H9 (cell line): ENCODE measurements around the gene THSD4. TPM values are rescaled to one million over a fixed set of nuclear protein-coding genes. Genes with fewer than 3 reads are reported as not detected.
A peak's percentile ranks its signal among the peaks of the same experiment; 100 is the strongest.

Experiments used
- DNase-seq: peaks from one replicate; pipeline ENCODE4 v3.0.0-alpha.2; 2017
- H2AFZ ChIP-seq: one replicate; pipeline ENCODE4 v1.6.1; 2013; ENCODE audit warnings: mild to moderate bottlenecking, low read length, control low read depth, moderate library complexity
- H2AK5ac ChIP-seq: 2 replicates; pipeline ENCODE4 v1.6.1; 2013; ENCODE audit warnings: low read length, control low read depth, mixed read lengths; ENCODE audit not compliant: insufficient read length
- H2BK120ac ChIP-seq: one replicate; pipeline ENCODE4 v1.6.1; 2013; ENCODE audit warnings: low read depth, mild to moderate bottlenecking, low read length, control low read depth, inconsistent platforms; ENCODE audit not compliant: poor library complexity, severe bottlenecking
- H2BK12ac ChIP-seq: 2 replicates; pipeline ENCODE4 v1.6.1; 2013; ENCODE audit warnings: low read length, control low read depth, mixed read lengths, low read depth; ENCODE audit not compliant: insufficient read length
- H2BK15ac ChIP-seq: 2 replicates; pipeline ENCODE4 v1.6.1; 2013; ENCODE audit warnings: low read depth, low read length, control low read depth
- H2BK20ac ChIP-seq: one replicate; pipeline ENCODE4 v1.6.1; 2013; ENCODE audit warnings: low read depth, mild to moderate bottlenecking, low read length, control low read depth, inconsistent platforms; ENCODE audit not compliant: poor library complexity, severe bottlenecking
- H2BK5ac ChIP-seq: 2 replicates; pipeline ENCODE4 v1.6.1; 2013; ENCODE audit warnings: low read length, control low read depth, mixed read lengths; ENCODE audit not compliant: insufficient read length
- H3K14ac ChIP-seq: 2 replicates; pipeline ENCODE4 v1.6.1; 2013; ENCODE audit warnings: low read length, control low read depth; ENCODE audit not compliant: insufficient read depth
- H3K18ac ChIP-seq: 2 replicates; pipeline ENCODE4 v1.6.1; 2013; ENCODE audit warnings: low read depth, mild to moderate bottlenecking, mixed read lengths, low read length, control low read depth; ENCODE audit not compliant: insufficient read length
- H3K23ac ChIP-seq: 2 replicates; pipeline ENCODE4 v1.6.1; 2013; ENCODE audit warnings: low read length, control low read depth, mixed read lengths, low read depth; ENCODE audit not compliant: insufficient read length
- H3K23me2 ChIP-seq: 2 replicates; pipeline ENCODE4 v1.6.1; 2013; ENCODE audit warnings: low read depth, mild to moderate bottlenecking, mixed read lengths, low read length, control low read depth; ENCODE audit not compliant: insufficient read length, poor library complexity, severe bottlenecking
- H3K27ac ChIP-seq: 2 replicates; pipeline ENCODE4 v1.5.1; 2013; ENCODE audit warnings: low read length, control low read depth, mixed read lengths, low read depth; ENCODE audit not compliant: insufficient read length
- H3K27me3 ChIP-seq: 2 replicates; pipeline ENCODE4 v1.6.1; 2013; ENCODE audit warnings: low read length, control low read depth, inconsistent platforms; ENCODE audit not compliant: insufficient read depth
- H3K4ac ChIP-seq: 2 replicates; pipeline ENCODE4 v1.6.1; 2013; ENCODE audit warnings: low read depth, mild to moderate bottlenecking, control low read depth, inconsistent platforms, low read length, moderate library complexity
- H3K4me1 ChIP-seq: 2 replicates; pipeline ENCODE4 v1.6.1; 2013; ENCODE audit warnings: low read length, control low read depth, inconsistent platforms; ENCODE audit not compliant: insufficient read depth
- H3K4me2 ChIP-seq: 2 replicates; pipeline ENCODE4 v1.6.1; 2013; ENCODE audit warnings: low read length, control low read depth, mixed read lengths; ENCODE audit not compliant: insufficient read length, insufficient read depth
- H3K56ac ChIP-seq: 2 replicates; pipeline ENCODE4 v1.6.1; 2013; ENCODE audit warnings: low read depth, mild to moderate bottlenecking, mixed read lengths, low read length, control low read depth; ENCODE audit not compliant: insufficient read length
- H3K79me1 ChIP-seq: 2 replicates; pipeline ENCODE4 v1.6.1; 2013; ENCODE audit warnings: low read depth, mild to moderate bottlenecking, moderate library complexity, low read length, control low read depth, inconsistent platforms; ENCODE audit not compliant: insufficient read depth, poor library complexity, severe bottlenecking
- H3K79me2 ChIP-seq: 2 replicates; pipeline ENCODE4 v1.6.1; 2013; ENCODE audit warnings: low read length, control low read depth, inconsistent platforms; ENCODE audit not compliant: insufficient read depth
- H3K9ac ChIP-seq: 2 replicates; pipeline ENCODE4 v1.6.1; 2013; ENCODE audit warnings: low read length, control low read depth, mixed read lengths; ENCODE audit not compliant: insufficient read length; ENCODE audit errors: extremely low read depth
- H3K9me3 ChIP-seq: one replicate; pipeline ENCODE4 v1.6.1; 2013; ENCODE audit warnings: low read depth, low read length, inconsistent platforms; ENCODE audit not compliant: control insufficient read depth
- H3T11ph ChIP-seq: one replicate; pipeline ENCODE4 v1.6.1; 2013; ENCODE audit warnings: mild to moderate bottlenecking, low read length, control low read depth, inconsistent platforms
- H4K20me1 ChIP-seq: one replicate; pipeline ENCODE4 v1.6.1; 2013; ENCODE audit not compliant: control insufficient read depth, insufficient read length, insufficient read depth
- H4K5ac ChIP-seq: 2 replicates; pipeline ENCODE4 v1.6.1; 2013; ENCODE audit warnings: low read depth, mild to moderate bottlenecking, mixed read lengths, low read length, control low read depth; ENCODE audit not compliant: insufficient read length
- H4K8ac ChIP-seq: replicated peaks from 2 replicates; pipeline ENCODE4 v1.6.1; 2013; ENCODE audit warnings: low read length, control low read depth, mixed read lengths, low read depth; ENCODE audit not compliant: insufficient read length
- H4K91ac ChIP-seq: 2 replicates; pipeline ENCODE4 v1.6.1; 2013; ENCODE audit warnings: low read depth, mild to moderate bottlenecking, moderate library complexity, mixed read lengths, low read length, control low read depth; ENCODE audit not compliant: insufficient read length
- H3K27ac Mint-ChIP-seq, 3 experiments: 2 replicates in 2 of 3; 3 replicates in 1 of 3; pipeline ENCODE4 v1.8.0; 2020 to 2021; ENCODE audit warnings: mixed read lengths in 3 of 3, mild to moderate bottlenecking in 1 of 3, moderate library complexity in 1 of 3
- H3K27me3 Mint-ChIP-seq: 2 replicates; pipeline ENCODE4 v1.8.0; 2021; ENCODE audit warnings: low read depth, mild to moderate bottlenecking, moderate library complexity, mixed read lengths
- H3K36me3 Mint-ChIP-seq, 3 experiments: 2 replicates in 2 of 3; 3 replicates in 1 of 3; pipeline ENCODE4 v1.8.0; 2020 to 2021; ENCODE audit warnings: low read depth in 3 of 3, mixed read lengths in 3 of 3; ENCODE audit not compliant: insufficient read depth in 1 of 3
- H3K4me1 Mint-ChIP-seq, 2 experiments: 2 replicates each; pipeline ENCODE4 v1.8.0; 2020; ENCODE audit warnings: mixed read lengths in 2 of 2
- H3K4me3 Mint-ChIP-seq, 2 experiments: 2 replicates in 1 of 2; 3 replicates in 1 of 2; pipeline ENCODE4 v1.8.0; 2020 to 2021; ENCODE audit warnings: mild to moderate bottlenecking in 2 of 2, mixed read lengths in 2 of 2, moderate library complexity in 1 of 2
- H3K9me3 Mint-ChIP-seq, 2 experiments: 2 replicates in 1 of 2; 3 replicates in 1 of 2; pipeline ENCODE4 v1.8.0; 2020; ENCODE audit warnings: mild to moderate bottlenecking in 2 of 2, mixed read lengths in 2 of 2, moderate library complexity in 1 of 2
- WGBS: extraction: QIAGEN DNeasy Blood & Tissue Kit; methylation state at CpG from one replicate; pipeline ENCODE4 v1.1.7; 2013; ENCODE audit warnings: missing lambda C conversion rate, low lambda C conversion rate, mixed read lengths; ENCODE audit not compliant: insufficient read length; ENCODE audit errors: extremely low coverage; 5-methylcytosine and 5-hydroxymethylcytosine counted together
- total RNA-seq: library from RNA; stranded (reverse); gene quantifications from 2 replicates; pipeline ENCODE4 v1.2.1, GENCODE V29; 2021
- TF ChIP-seq, protein P1 (sequence below): fragments of 200-600 bp; sonication (generic); conservative IDR thresholded peaks from 3 replicates; pipeline ENCODE4 v1.8.0; 2021; ENCODE audit warnings: antibody characterized with exemption, mild to moderate bottlenecking

Gene THSD4
- total RNA-seq, 1 experiment from 2014 or later: 5.5 TPM

DNA sequence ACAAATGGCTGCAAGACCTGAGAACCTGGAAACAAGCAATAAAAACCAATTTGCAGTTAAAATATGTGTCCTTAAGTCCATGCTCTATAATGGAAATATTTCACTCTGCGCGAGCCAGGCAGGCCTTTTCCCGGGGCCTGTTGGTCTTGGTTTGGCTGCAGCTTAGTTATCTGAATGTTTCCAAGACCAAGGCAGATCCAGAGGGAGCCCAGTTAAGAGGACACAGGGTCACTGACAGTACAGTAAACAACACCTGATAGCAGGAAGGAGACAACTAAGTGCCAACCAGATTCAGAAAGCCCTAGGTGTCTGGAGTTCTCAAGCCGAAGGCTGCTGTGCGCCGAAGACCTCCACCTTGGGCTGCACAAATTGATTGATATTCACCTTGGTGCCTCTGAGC is 32.8 kb downstream of the THSD4 start:
- H3K9me3 ChIP-seq: no peaks in the 10 kb centered on the region
- peaks cover 13 to 19% of the 10 kb centered on the region in 2 experiments for H3K4me1 Mint-ChIP-seq
- H3K9ac ChIP-seq: no peak overlapping the region
- H3K4me1 ChIP-seq: no peaks in the 10 kb centered on the region
- WGBS: no CpG with 5 or more reads among the region's 6 CpGs
- no peak overlapping the region for H3T11ph ChIP-seq
- no peak overlapping the region for H3K14ac ChIP-seq
- no peak overlapping the region for H3K27ac ChIP-seq
- no peak overlapping the region for H2BK5ac ChIP-seq
- H4K91ac ChIP-seq: no peak overlapping the region
- H3K36me3 Mint-ChIP-seq: no peaks in the 10 kb centered on the region
- H4K20me1 ChIP-seq: no peaks in the 10 kb centered on the region
- H3K4ac ChIP-seq: no peak overlapping the region
- no peak overlapping the region for H2BK12ac ChIP-seq
- no peaks in the 10 kb centered on the region for H3K23me2 ChIP-seq
- H2AFZ ChIP-seq: no peak overlapping the region
- no peak overlapping the region for H3K4me3 Mint-ChIP-seq
- H3K18ac ChIP-seq: no peak overlapping the region
- H3K27me3 ChIP-seq: no peaks in the 10 kb centered on the region
- no peak overlapping the region for H2AK5ac ChIP-seq
- H3K79me1 ChIP-seq: no peaks in the 10 kb centered on the region
- DNase-seq: no peak
- no peak overlapping the region for H3K4me2 ChIP-seq
- H3K9me3 Mint-ChIP-seq: no peaks in the 10 kb centered on the region
- H3K23ac ChIP-seq: no peak overlapping the region
- peak overlapping the region in 1 of 3 experiments; percentile 87; a peak in 1 of 7 replicates for H3K27ac Mint-ChIP-seq
- H3K27me3 Mint-ChIP-seq: no peaks in the 10 kb centered on the region
- H4K5ac ChIP-seq: no peak overlapping the region
- TF ChIP-seq, protein P1, sequence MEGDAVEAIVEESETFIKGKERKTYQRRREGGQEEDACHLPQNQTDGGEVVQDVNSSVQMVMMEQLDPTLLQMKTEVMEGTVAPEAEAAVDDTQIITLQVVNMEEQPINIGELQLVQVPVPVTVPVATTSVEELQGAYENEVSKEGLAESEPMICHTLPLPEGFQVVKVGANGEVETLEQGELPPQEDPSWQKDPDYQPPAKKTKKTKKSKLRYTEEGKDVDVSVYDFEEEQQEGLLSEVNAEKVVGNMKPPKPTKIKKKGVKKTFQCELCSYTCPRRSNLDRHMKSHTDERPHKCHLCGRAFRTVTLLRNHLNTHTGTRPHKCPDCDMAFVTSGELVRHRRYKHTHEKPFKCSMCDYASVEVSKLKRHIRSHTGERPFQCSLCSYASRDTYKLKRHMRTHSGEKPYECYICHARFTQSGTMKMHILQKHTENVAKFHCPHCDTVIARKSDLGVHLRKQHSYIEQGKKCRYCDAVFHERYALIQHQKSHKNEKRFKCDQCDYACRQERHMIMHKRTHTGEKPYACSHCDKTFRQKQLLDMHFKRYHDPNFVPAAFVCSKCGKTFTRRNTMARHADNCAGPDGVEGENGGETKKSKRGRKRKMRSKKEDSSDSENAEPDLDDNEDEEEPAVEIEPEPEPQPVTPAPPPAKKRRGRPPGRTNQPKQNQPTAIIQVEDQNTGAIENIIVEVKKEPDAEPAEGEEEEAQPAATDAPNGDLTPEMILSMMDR: no peak
- no peak overlapping the region for H2BK120ac ChIP-seq
- no peak overlapping the region for H2BK20ac ChIP-seq
- no peak overlapping the region for H4K8ac ChIP-seq
- H3K56ac ChIP-seq: no peak overlapping the region
- no peaks in the 10 kb centered on the region; the same call in 1 of the 2 replicates for H3K79me2 ChIP-seq
- H2BK15ac ChIP-seq: no peak overlapping the region
